Epithelial cell of esophagus (primary cell): ENCODE results near the gene PTGES3L.

Experiments used
- DNase-seq: peaks from one replicate; pipeline ENCODE4 v3.0.0; 2010; ENCODE audit warnings: low read depth
- H3K4me3 ChIP-seq: 2 replicates; pipeline ENCODE4 v1.5.1; 2011; ENCODE audit warnings: mild to moderate bottlenecking, low read length, control low read depth
- CTCF ChIP-seq: IDR thresholded peaks from 2 replicates; pipeline ENCODE4 v1.5.1; 2011; ENCODE audit warnings: low read depth, mild to moderate bottlenecking, low read length, control low read depth, inconsistent platforms; ENCODE audit not compliant: insufficient read depth; ENCODE audit errors: missing control alignments

Gene PTGES3L

DNA sequence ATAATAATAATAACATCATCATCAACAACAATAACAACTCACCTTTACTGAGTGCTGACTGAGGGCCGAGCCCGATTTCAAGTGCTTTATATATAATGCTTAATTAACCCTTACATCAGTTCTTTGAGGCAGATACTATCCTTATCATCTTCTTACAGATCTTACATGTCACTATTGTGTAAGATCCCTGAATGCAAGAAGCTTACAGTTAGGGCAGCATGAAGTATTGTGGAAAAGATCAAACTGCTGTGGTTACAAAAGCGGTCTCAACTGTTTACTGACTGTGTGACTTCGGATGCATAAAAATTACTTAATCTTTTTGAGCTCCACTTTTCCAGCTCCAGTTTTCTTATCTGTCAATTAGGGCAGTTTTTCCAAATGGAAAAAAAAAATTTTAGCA lies 39.1 kb upstream of the PTGES3L start:
- no peak for TF ChIP-seq CTCF
- H3K4me3 ChIP-seq = no peak overlapping the region
- DNase-seq = no peak

DNA sequence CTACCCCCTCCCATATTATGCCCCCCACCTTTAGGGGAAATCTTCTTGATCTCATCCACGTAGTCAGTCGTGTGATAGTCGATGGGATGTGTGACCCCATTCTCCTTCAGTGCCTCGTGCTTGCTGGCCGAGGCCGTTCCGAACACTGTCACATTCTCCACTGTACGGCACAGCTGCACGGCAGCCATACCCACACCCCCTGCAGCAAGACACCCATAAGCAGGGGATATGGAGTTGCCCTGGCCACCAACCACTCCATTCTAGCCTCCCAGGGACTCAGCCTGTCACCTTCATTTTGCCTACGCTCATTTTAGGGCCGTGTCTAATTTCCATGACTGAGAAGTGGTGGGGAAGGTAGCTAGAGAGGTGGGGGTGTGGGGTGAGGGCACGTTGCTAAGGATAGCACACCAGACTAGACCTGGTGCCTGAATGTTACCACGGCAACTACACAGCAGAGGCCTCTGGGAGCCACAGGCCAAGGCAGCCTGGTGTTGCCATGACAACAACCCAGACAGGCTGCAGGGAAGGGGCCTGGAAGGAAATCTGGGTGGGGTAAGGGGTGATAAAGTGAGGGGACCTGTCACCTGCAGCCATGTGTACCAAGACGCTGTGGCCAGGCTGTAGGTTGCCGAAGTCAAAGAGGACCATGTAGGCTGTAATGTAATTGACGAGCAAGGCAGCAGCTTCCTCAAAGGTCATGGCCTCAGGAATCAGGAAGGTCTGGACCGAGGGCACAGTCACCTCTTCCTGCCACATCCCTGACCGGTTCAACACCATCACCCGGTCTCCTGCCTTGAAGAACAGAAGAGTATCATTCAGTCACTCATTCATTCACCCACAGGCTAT lies 38.4 kb upstream of the PTGES3L start:
- no peak for TF ChIP-seq CTCF
- H3K4me3 ChIP-seq = no peak overlapping the region
- no peak for DNase-seq

- no peak for TF ChIP-seq CTCF
- no peak overlapping the region for H3K4me3 ChIP-seq
- DNase-seq = no peak
These were observed 36.3 kb upstream of the PTGES3L start for GRCh38 chr17:43016216-43016615.

DNA sequence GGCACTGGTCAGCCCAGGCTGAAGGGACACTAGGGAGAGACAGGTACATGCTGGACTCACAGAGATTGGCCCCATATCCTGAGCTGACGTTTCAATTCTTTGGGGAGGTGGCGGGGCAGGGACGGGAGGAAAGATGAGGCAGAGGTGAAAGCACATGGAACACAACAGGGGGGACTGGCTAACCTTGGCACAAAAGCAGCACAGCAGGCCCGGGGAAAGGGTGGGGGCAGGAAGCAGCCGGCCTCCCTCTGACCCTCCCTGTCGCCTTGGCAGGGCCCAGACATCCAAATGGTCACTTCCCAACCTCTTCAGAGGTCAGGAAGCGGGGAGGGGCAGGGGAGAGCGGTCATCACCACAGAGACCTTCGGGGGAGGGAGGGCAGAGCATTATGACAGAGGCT lies 35.7 kb upstream of the PTGES3L start:
- TF ChIP-seq CTCF = no peak

GRCh38 chr17:43014649-43015542 lies 35.0 kb upstream of the PTGES3L start:
- H3K4me3 ChIP-seq = no peak overlapping the region
- TF ChIP-seq CTCF = no peak
- DNase-seq = no peak

More for the DNA sequence above, 35.7 kb upstream of the PTGES3L start:
- no peak for DNase-seq
- H3K4me3 ChIP-seq = no peak overlapping the region

DNA sequence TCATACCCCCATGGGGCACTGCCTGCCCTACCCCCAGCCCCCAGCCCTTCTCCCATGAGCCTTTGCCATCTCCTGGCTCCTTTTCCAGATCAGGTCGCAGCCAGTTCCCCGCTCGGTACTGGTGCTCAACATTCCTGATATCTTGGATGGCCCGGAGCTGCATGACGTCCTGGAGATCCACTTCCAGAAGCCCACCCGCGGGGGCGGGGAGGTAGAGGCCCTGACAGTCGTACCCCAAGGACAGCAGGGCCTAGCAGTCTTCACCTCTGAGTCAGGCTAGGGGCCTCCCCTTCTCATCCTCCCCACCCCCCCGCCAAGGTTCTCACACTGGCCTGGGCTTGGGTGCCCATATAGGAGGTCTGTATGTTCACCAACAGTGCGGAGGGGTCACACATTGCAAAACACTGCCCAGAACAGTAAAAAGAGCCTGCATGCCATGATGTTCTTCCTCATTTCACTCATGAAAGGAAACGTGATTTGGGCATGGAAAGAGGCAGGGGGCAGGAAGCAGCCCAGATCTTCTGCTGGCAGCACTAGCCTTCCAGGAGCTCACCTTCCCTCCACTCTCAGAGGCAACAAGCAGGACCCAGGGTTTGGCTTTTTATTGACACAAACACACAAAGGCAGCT lies 34.3 kb upstream of the PTGES3L start:
- no peak overlapping the region for H3K4me3 ChIP-seq
- no peak for DNase-seq
- no peak for TF ChIP-seq CTCF
